Stimulated activated CD8-positive, alpha-beta memory T cell treated with anti-CD3 and anti-CD28 coated beads, Interleukin-4, amount 100 ng/mL, for 24 hours (primary cell): ENCODE data around the gene ST3GAL2.

Source experiments
- DNase-seq: peaks from one replicate; pipeline ENCODE4 v3.0.0-alpha.2; 2020; ENCODE audit warnings: low read depth

Gene ST3GAL2

DNA sequence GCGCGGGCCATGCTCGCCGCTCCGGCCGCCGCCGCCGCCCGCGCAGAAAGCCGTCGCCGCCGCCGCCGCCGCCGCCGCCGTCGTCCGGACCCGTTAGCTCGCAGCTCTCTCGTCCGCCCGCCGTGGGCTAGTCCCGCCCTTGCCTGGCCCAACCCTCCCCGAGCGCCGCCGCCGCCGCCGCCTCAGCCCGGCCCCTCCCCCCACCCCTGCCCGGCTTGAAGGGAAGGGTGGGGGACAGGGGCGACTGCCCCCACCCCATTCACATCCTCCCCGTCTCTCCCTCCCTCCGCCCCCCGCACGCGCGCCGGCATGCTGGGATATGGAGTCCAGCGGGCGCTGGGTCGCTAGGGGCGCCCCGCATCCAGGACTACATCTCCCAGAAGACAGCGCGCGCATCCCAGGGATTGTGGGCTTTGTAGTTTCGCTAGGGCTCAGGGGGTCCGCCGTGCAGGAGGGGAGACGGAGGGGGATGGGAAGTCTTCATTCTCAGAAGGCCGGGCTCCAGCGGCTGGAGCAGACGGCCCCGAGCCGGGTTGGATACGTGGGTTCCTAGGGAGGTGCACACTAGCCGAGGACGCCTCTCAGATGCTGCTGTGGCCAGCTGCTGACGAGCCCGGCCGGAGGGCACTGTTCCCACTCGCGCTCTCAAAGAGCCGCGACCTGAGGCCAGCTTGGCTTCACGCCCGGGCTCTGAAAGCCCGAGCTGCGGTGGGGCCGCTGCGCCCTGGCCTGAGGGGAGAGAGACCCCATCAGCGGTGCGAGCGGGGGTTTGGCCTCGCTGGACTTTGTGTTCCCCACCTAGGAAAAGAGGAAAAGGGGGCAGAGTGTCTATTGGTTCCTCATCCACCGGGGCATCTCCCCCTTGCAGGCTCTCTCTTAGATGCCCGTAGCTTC is at the start of gene ST3GAL2:
ST3GAL2 (minus strand) TSS at position 132 of the 894 bp plus-strand sequence. CDS start 40,570 bp downstream, outside the sequence.
- peak; percentile 93 for DNase-seq

GRCh38 chr16:70484867-70485266 is 46.0 kb upstream of the ST3GAL2 start:
- no peak for DNase-seq

GRCh38 chr16:70483426-70483825 is 44.5 kb upstream of the ST3GAL2 start:
- DNase-seq = no peak

DNA sequence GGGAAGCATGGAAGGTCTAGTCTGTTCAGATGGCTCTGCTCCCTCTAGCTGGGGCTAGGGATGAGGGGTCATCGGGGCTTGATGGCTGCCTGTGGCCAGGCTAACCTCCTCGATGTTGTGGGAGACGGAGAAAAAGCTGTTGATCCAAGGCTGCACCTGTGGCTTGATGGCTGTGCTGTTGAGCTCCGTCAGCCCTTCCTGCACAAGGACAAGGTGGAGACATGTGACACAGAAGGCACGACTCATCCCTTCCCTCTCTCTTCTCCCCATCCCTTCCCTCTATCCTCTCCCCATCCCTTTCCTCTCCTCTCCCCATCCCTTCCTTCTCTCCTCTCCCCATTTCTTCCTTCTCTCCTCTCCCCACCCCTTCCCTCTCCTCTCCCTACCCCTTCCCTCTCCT is 43.7 kb upstream of the ST3GAL2 start:
- DNase-seq = no peak

- DNase-seq = no peak
Measured at GRCh38 chr16:70481929-70482536, 43.1 kb upstream of the ST3GAL2 start.

DNA sequence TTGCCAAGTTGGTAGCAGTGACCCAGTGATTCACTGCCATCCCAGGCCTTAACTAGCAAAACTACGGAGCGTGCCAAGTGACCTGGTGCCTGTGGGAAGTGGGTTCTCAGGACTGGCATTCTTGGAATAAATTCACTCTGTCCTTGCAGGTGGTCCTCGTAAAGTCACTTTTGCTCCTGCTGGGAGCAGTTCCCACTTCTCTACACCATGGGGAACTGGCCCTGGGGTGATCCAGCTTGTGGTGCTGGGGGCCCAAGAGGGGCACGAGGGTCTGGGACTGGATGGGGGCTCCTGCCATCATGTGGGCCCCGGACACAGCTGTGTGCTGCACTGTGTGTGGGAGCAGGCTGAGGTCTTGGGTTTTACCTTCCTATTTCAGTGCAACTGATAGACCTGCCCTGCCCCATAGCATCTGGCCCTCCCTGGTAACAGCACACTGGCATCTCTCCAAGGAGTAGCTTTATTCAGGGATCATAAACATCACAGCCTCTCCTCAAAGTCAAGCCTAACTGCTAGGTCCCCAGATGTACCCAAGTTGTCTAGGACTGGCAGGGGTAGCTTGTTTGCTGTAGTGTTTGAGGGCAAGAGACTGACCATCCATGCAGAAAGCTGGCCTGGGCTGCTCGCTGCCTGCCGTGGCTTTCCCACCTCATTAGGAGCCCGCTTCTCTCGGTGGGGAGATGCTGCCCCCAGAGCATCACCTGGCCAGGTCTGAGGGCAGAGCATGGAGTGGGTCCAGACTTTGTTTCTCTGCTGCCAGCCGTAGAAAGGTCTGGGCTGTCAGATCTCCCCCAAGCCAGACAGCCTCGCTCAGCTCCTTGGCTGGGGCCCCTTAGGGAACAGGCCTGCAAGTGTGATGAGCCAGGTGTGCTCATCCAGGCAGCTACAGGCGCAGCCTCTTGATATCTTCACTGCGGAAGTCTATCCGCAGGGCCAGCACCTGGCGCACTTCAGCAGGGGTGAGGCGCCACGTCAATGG is 41.5 kb upstream of the ST3GAL2 start:
- no peak for DNase-seq

DNA sequence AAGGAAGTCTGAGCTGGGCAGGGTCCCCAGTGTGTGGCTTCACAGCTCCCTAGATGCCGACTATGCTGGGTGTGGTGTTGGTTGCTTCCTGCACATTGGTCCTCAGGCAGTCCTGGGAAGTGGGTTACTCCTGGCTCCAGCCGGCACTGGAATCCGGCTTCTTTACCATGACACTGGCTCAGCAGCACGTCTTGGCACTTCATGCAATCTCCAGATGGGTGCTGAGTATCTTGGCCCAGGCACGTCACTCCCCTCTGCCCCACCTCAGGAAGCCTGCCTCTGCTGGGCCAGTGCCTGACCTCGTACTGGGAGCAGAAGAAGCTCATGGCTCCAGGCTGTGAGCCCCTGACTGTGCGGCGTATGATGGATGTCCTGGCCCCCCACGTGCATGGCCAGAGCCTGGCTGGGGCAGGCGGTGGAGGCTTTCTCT is 40.0 kb upstream of the ST3GAL2 start:
- DNase-seq = no peak

DNA sequence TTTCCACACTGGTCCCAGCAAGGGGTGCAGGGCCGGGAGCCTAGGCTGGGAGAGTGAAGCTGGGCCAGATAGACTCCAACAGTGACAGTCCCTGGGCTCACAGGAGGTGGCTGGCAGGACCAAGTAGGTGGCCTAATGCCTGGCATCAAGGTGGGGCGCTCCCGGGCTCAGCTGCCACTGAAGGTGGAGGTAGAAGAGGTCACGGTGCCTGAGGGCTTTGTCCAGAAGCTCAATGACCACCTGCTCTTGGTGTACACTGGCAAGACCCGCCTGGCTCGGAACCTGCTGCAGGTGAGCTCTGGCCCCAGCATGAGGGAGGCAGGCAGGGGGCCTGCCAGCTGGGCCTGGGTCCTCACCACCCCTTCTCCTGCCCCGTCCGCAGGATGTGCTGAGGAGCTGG is 39.3 kb upstream of the ST3GAL2 start:
- DNase-seq = no peak

DNA sequence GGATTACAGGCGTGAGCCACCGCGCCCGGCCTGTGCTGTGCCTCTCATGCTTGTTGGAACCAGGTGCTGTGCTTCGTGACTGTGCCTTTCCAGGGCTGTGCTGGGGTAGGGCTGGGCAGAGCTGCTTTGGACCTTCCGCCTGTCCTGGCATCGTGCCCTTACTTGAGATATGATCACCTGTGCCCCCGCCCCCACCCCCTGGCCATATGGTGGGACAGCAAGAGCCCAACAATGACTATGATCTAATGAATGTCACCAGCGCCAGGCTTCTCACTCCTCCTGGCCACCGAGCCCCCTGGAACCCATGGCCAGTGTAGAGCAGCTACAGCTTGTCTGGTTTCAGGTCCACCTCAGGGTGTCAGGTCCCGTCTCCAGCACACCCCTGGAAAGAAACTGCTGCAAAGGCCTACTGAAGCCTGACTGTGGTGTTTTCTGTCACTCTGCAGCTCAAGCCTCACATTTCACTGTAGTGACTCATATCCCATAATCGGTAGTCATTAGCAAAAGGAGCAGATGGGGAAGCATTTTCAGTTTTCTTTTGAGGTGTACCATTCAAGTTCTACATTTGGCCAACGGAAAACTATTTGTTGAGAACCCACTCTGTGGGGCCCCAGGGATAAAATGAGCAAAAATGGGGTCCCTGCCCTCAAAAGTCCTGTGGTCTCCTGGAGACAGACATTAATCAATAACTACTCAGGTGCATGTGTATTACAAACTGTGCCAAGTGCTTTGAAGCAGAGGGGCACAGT is 37.5 kb upstream of the ST3GAL2 start:
- peak; percentile 8 for DNase-seq

GRCh38 chr16:70475054-70475871 is 36.4 kb upstream of the ST3GAL2 start:
- no peak for DNase-seq

GRCh38 chr16:70474320-70475053 is 35.6 kb upstream of the ST3GAL2 start:
- no peak for DNase-seq

GRCh38 chr16:70473446-70474319 is 34.8 kb upstream of the ST3GAL2 start:
- DNase-seq = no peak

DNA sequence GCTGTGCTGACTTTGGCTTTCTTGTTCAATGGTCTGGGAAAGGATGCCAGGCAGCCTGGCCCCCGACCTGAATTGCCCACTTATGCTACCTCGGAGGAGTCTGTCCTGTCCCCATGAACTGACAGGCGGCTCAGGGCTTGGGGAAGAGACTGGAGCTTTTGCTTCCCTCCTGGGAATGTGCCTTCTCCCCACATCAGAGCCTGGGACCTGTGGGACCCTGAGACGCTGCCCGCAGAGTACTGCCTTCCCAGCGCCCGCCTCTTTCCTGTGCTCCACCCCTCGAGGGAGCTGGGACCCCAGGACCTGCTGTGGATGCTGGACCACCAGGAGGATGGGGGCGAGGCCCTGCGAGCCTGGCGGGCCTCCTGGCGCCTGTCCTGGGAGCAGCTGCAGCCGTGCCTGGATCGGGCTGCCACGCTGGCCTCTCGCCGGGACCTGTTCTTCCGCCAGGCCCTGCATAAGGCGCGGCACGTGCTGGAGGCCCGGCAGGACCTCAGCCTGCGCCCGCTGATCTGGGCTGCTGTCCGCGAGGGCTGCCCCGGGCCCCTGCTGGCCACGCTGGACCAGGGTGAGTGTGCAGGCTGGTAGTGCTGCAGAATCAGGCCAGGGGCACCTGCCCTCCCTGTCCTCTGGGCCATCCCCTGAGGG is 34.0 kb upstream of the ST3GAL2 start:
- DNase-seq = no peak

DNA sequence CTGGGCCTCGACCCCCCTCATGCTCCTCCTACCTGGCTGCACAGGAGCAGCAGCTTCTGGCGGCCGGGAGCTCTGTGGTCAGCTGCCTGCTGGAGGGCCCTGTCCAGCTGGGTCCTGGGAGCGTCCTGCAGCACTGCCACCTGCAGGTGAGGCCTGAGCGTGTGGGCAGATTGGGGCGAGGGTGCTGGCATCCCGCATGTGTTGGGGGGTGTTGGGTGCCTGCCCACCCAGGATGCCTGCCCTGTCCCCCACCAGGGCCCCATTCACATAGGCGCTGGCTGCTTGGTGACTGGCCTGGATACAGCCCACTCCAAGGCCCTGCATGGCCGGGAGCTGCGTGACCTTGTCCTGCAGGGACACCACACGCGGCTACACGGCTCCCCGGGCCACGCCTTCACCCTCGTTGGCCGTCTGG is 32.0 kb upstream of the ST3GAL2 start:
- DNase-seq = no peak

DNA sequence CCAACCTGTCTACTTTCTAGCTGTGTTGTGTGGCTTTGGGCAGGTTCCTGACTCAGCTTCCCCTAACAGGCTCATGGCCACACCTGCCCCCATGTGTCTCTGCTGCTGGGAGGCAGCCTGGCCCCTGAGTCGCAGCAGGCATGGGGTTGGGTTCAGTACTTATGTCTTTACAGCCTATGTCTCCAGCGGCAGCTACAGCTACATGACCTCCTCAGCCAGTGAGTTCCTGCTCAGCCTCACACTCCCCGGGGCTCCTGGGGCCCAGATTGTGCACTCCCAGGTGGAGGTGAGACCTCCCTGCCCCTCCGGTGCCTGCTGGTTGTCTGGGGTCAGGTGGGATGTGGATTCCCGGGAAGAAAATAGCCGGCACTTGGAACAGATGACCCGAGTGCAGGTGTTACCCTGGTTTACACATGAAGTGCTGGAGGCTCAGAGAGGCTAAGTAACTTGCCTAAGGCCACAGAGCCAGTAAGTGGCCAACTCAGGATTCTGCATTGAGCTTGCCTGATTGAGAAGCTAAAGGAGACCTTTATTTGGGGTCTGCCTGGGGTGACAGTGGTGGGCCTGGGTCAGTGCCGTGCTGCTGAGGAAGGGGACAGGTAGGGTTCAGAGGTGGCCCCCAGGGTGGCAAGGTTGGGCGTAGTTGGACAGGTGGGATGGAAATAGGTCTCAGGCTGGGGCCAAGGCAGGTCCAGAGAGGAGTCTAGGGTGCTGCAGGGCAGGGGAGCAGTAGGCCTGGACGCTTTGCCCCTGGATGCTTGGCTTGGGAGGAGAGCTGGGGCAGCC is 31.4 kb upstream of the ST3GAL2 start:
- DNase-seq = no peak

GRCh38 chr16:70468776-70469525 is 30.1 kb upstream of the ST3GAL2 start:
- DNase-seq = no peak

GRCh38 chr16:70467608-70468007 is 28.7 kb upstream of the ST3GAL2 start:
- no peak for DNase-seq
